ENCODE measurements around the gene ZNF777. TPM values are rescaled to one million over a fixed set of nuclear protein-coding genes. Genes with fewer than 3 reads are reported as not detected.
"Not testable (repeated sequence)": the region's sequence is repeated elsewhere in the genome, so short reads cannot be mapped to it uniquely, and the experiment has no call there.

The ZNF777 gene
- total RNA-seq, 2 experiments from 2014 or later: 14.9 to 15.1 TPM

- Mint-ChIP-seq H3K4me3 (peak overlapping the region; percentile 36), H3K4me1 (peaks cover 12% of the 10 kb centered on the region), H3K9me3 (no peaks in the 10 kb centered on the region), H3K36me3 (ENCODE audit: low read depth) (no peaks in the 10 kb centered on the region), H3K27me3 (peaks cover 41% of the 10 kb centered on the region), H3K27ac (peak overlapping the region; percentile 60)
- CTCF ChIA-PET: no interaction called here
- POLR2A ChIA-PET: no interaction called here
- DNase-seq: peak; percentile 16
These were observed 46.0 kb downstream of the ZNF777 start for GRCh38 chr7:149414745-149415390.

GRCh38 chr7:149414171-149414570 lies 46.7 kb downstream of the ZNF777 start:
- H3K36me3 Mint-ChIP-seq (ENCODE audit: low read depth): no peaks in the 10 kb centered on the region
- CTCF ChIA-PET: interaction anchor here (1.0 kb wide), 1 partner anchor 9 kb away, joined by 3 read pairs; no protein-coding TSS in a partner anchor
- H3K27me3 Mint-ChIP-seq: peaks cover 41% of the 10 kb centered on the region
- POLR2A ChIA-PET: no interaction called here
- H3K27ac Mint-ChIP-seq: no peak overlapping the region
- H3K4me3 Mint-ChIP-seq: no peak overlapping the region
- H3K4me1 Mint-ChIP-seq: peaks cover 12% of the 10 kb centered on the region
- no peaks in the 10 kb centered on the region for H3K9me3 Mint-ChIP-seq
- DNase-seq: no peak

- H3K27ac Mint-ChIP-seq; H3K36me3 Mint-ChIP-seq (ENCODE audit: low read depth); DNase-seq; H3K9me3 Mint-ChIP-seq; H3K4me3 Mint-ChIP-seq: not testable (repeated sequence)
- CTCF ChIA-PET: interaction anchor here (1.0 to 1.2 kb wide), 2 partner anchors 9 to 10 kb away, joined by 3 read pairs; no protein-coding TSS in a partner anchor
- Mint-ChIP-seq H3K27me3 (peaks cover 51% of the 10 kb centered on the region), H3K4me1 (peaks cover 12% of the 10 kb centered on the region)
- POLR2A ChIA-PET: interaction anchor here (0.7 kb wide), 1 partner anchor 32 kb away, joined by 3 read pairs; no protein-coding TSS in a partner anchor
These were observed 47.8 kb downstream of the ZNF777 start for GRCh38 chr7:149413083-149413482.

GRCh38 chr7:149409895-149410294 lies 51.0 kb downstream of the ZNF777 start:
- H3K9me3 Mint-ChIP-seq: no peaks in the 10 kb centered on the region
- DNase-seq: no peak
- peaks cover 9% of the 10 kb centered on the region for H3K4me1 Mint-ChIP-seq
- ChIA-PET POLR2A (no interaction called here), CTCF (no interaction called here)
- no peak overlapping the region for H3K4me3 Mint-ChIP-seq
- H3K36me3 Mint-ChIP-seq (ENCODE audit: low read depth): no peaks in the 10 kb centered on the region
- H3K27ac Mint-ChIP-seq: no peak overlapping the region
- peaks cover 46% of the 10 kb centered on the region for H3K27me3 Mint-ChIP-seq

GRCh38 chr7:149404825-149405224 lies 56.0 kb downstream of the ZNF777 start:
- no peak for DNase-seq
- H3K9me3 Mint-ChIP-seq: no peaks in the 10 kb centered on the region
- no peak overlapping the region for H3K4me3 Mint-ChIP-seq
- ChIA-PET CTCF (interaction anchor here (0.8 to 1.1 kb wide), 2 partner anchors 17 to 24 kb away, joined by 3 read pairs; no protein-coding TSS in a partner anchor), POLR2A (no interaction called here)
- H3K27ac Mint-ChIP-seq: no peak overlapping the region
- no peaks in the 10 kb centered on the region for H3K36me3 Mint-ChIP-seq (ENCODE audit: low read depth)
- H3K27me3 Mint-ChIP-seq: peaks cover 22% of the 10 kb centered on the region
- H3K4me1 Mint-ChIP-seq: no peaks in the 10 kb centered on the region

- Mint-ChIP-seq H3K9me3 (no peaks in the 10 kb centered on the region), H3K4me1 (no peaks in the 10 kb centered on the region), H3K27ac (no peak overlapping the region), H3K36me3 (ENCODE audit: low read depth) (no peaks in the 10 kb centered on the region), H3K4me3 (no peak overlapping the region), H3K27me3 (peaks cover 22% of the 10 kb centered on the region)
- ChIA-PET POLR2A (no interaction called here), CTCF (interaction anchor here (0.8 to 1.1 kb wide), 2 partner anchors 17 to 24 kb away, joined by 3 read pairs; no protein-coding TSS in a partner anchor)
- DNase-seq: no peak
These were observed 56.5 kb downstream of the ZNF777 start for GRCh38 chr7:149404396-149404795.

GRCh38 chr7:149398195-149398820 lies 62.6 kb downstream of the ZNF777 start:
- no peaks in the 10 kb centered on the region for H3K4me1 Mint-ChIP-seq
- CTCF ChIA-PET: interaction anchor here (0.6 kb wide), 1 partner anchor 515 kb away, joined by 3 read pairs; no protein-coding TSS in a partner anchor
- H3K9me3 Mint-ChIP-seq: peaks cover 2% of the 10 kb centered on the region
- POLR2A ChIA-PET: no interaction called here
- H3K4me3 Mint-ChIP-seq: no peak overlapping the region
- H3K27ac Mint-ChIP-seq: no peak overlapping the region
- H3K27me3 Mint-ChIP-seq: peaks cover 35% of the 10 kb centered on the region
- no peaks in the 10 kb centered on the region for H3K36me3 Mint-ChIP-seq (ENCODE audit: low read depth)
- no peak for DNase-seq

- no peaks in the 10 kb centered on the region for H3K4me1 Mint-ChIP-seq
- ChIA-PET POLR2A (no interaction called here), CTCF (no interaction called here)
- DNase-seq: no peak
- no peak overlapping the region for H3K27ac Mint-ChIP-seq
- no peak overlapping the region for H3K4me3 Mint-ChIP-seq
- peaks cover 2% of the 10 kb centered on the region for H3K9me3 Mint-ChIP-seq
- no peaks in the 10 kb centered on the region for H3K36me3 Mint-ChIP-seq (ENCODE audit: low read depth)
- H3K27me3 Mint-ChIP-seq: peaks cover 31% of the 10 kb centered on the region
These were observed 63.3 kb downstream of the ZNF777 start for GRCh38 chr7:149397470-149398043.

GRCh38 chr7:149388550-149389335 lies 72.1 kb downstream of the ZNF777 start:
- H3K4me3 Mint-ChIP-seq; DNase-seq; H3K36me3 Mint-ChIP-seq (ENCODE audit: low read depth); H3K27ac Mint-ChIP-seq; POLR2A ChIA-PET; H3K9me3 Mint-ChIP-seq; H3K4me1 Mint-ChIP-seq: not testable (repeated sequence)
- peaks cover 10% of the 10 kb centered on the region for H3K27me3 Mint-ChIP-seq
- CTCF ChIA-PET: interaction anchor here (1.0 kb wide), 1 partner anchor 13 kb away, joined by 3 read pairs; no protein-coding TSS in a partner anchor

- H3K36me3 Mint-ChIP-seq (ENCODE audit: low read depth); H3K4me3 Mint-ChIP-seq; DNase-seq; H3K9me3 Mint-ChIP-seq; H3K4me1 Mint-ChIP-seq; H3K27ac Mint-ChIP-seq; POLR2A ChIA-PET: not testable (repeated sequence)
- H3K27me3 Mint-ChIP-seq: peaks cover 10% of the 10 kb centered on the region
- CTCF ChIA-PET: interaction anchor here (0.7 kb wide), 1 partner anchor 11 kb away, joined by 3 read pairs; no protein-coding TSS in a partner anchor
These were observed 74.3 kb downstream of the ZNF777 start for GRCh38 chr7:149386514-149386913.

- CTCF ChIA-PET: interaction anchor here (0.7 kb wide), 1 partner anchor 1699 kb away, joined by 4 read pairs; no protein-coding TSS in a partner anchor
- peaks cover 2% of the 10 kb centered on the region for H3K9me3 Mint-ChIP-seq
- POLR2A ChIA-PET: interaction anchor here (0.8 kb wide), 1 partner anchor 23 kb away, joined by 3 read pairs; no protein-coding TSS in a partner anchor
- no peak overlapping the region for H3K27ac Mint-ChIP-seq
- no peaks in the 10 kb centered on the region for H3K36me3 Mint-ChIP-seq (ENCODE audit: low read depth)
- peaks cover 12% of the 10 kb centered on the region for H3K27me3 Mint-ChIP-seq
- DNase-seq: no peak
- no peak overlapping the region for H3K4me3 Mint-ChIP-seq
- no peaks in the 10 kb centered on the region for H3K4me1 Mint-ChIP-seq
These were observed 75.5 kb downstream of the ZNF777 start for GRCh38 chr7:149385195-149385950.
